Stimulated activated naive CD8-positive, alpha-beta T cell treated with anti-CD3 and anti-CD28 coated beads, Interleukin-15, Interleukin-2, amounts not matched to agents 100 ng/mL and 50 ng/mL, for 24 hours (primary cell): Measurements from ENCODE around the gene NFATC2.
"Not testable (repeated sequence)": the region's sequence is repeated elsewhere in the genome, so short reads cannot be mapped to it uniquely, and the experiment has no call there.

Source experiments
- H3K27ac Mint-ChIP-seq: one replicate; pipeline ENCODE4 v1.8.0; 2021; ENCODE audit warnings: mild to moderate bottlenecking, mixed read lengths
- H3K27me3 Mint-ChIP-seq: one replicate; pipeline ENCODE4 v1.8.0; 2021; ENCODE audit warnings: mixed read lengths
- H3K36me3 Mint-ChIP-seq: one replicate; pipeline ENCODE4 v1.8.0; 2021; ENCODE audit warnings: low read depth, mixed read lengths
- H3K4me1 Mint-ChIP-seq: one replicate; pipeline ENCODE4 v1.8.0; 2021; ENCODE audit warnings: low read depth, mixed read lengths
- H3K4me3 Mint-ChIP-seq: one replicate; pipeline ENCODE4 v1.8.0; 2021; ENCODE audit warnings: mild to moderate bottlenecking, mixed read lengths
- H3K9me3 Mint-ChIP-seq: one replicate; pipeline ENCODE4 v1.8.0; 2021; ENCODE audit warnings: mixed read lengths

Gene NFATC2

DNA sequence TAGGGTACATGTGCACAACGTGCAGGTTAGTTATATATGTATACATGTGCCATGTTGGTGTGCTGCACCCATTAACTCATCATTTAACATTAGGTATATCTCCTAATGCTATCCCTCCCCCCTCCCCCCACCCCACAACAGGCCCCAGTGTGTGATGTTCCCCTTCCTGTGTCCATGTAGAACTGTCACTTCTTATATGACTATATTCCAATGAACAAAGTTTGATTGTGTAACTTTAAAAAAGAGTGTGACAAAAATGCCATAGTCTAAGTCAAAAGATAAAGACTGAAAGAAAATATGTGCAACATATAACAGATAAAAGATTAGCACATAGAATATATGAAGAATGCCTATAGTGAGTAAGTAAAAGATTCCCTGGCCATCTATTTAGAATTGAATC, 66.4 kb downstream of the NFATC2 start:
- Mint-ChIP-seq H3K36me3 (peaks cover 70% of the 10 kb centered on the region), H3K27ac (peak overlapping the region; percentile 39), H3K4me1 (peaks cover 75% of the 10 kb centered on the region)
- not testable (repeated sequence) for H3K9me3 Mint-ChIP-seq, H3K27me3 Mint-ChIP-seq, H3K4me3 Mint-ChIP-seq

DNA sequence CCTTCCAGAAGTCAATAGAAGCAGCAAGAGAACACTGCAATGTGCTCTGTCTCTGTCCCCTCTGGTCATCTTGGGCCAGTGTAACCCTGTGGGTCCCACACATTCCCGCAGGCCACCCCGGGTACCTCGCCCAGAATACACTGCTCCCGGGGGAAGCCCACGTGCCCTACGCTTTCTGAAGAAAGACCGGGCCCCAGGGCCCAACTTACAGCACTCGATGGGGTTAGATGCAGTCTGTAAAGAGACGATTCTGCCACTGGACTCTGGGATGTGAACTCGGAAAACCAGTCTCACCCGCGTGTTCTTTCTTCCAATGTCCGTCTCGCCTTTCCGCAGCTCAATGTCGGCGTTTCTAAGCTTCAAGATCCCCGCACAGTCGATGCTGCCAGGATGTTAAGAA, 68.7 kb downstream of the NFATC2 start:
- Mint-ChIP-seq H3K27ac (no peak overlapping the region), H3K36me3 (peaks cover 80% of the 10 kb centered on the region), H3K4me1 (peaks cover 73% of the 10 kb centered on the region), H3K4me3 (no peak overlapping the region), H3K9me3 (peaks cover 4% of the 10 kb centered on the region), H3K27me3 (no peaks in the 10 kb centered on the region)

- H3K4me3 Mint-ChIP-seq = no peak overlapping the region
- H3K9me3 Mint-ChIP-seq = peaks cover 4% of the 10 kb centered on the region
- H3K27me3 Mint-ChIP-seq = no peaks in the 10 kb centered on the region
- H3K27ac Mint-ChIP-seq = no peak overlapping the region
- H3K36me3 Mint-ChIP-seq = peaks cover 80% of the 10 kb centered on the region
- peaks cover 67% of the 10 kb centered on the region for H3K4me1 Mint-ChIP-seq
These were observed 69.3 kb downstream of the NFATC2 start for GRCh38 chr20:51473256-51473655.

- H3K27ac Mint-ChIP-seq = peak overlapping the region; percentile 93
- H3K4me1 Mint-ChIP-seq = peaks cover 50% of the 10 kb centered on the region
- peaks cover 74% of the 10 kb centered on the region for H3K36me3 Mint-ChIP-seq
- H3K4me3 Mint-ChIP-seq = peak overlapping the region; percentile 45
- H3K27me3 Mint-ChIP-seq = no peaks in the 10 kb centered on the region
- no peaks in the 10 kb centered on the region for H3K9me3 Mint-ChIP-seq
These were observed 71.6 kb downstream of the NFATC2 start for GRCh38 chr20:51470907-51471411.

GRCh38 chr20:51470499-51470820, 72.1 kb downstream of the NFATC2 start:
- peaks cover 46% of the 10 kb centered on the region for H3K4me1 Mint-ChIP-seq
- H3K27ac Mint-ChIP-seq = peak overlapping the region; percentile 93
- H3K36me3 Mint-ChIP-seq = peaks cover 72% of the 10 kb centered on the region
- peak overlapping the region; percentile 45 for H3K4me3 Mint-ChIP-seq
- no peaks in the 10 kb centered on the region for H3K9me3 Mint-ChIP-seq
- no peaks in the 10 kb centered on the region for H3K27me3 Mint-ChIP-seq

DNA sequence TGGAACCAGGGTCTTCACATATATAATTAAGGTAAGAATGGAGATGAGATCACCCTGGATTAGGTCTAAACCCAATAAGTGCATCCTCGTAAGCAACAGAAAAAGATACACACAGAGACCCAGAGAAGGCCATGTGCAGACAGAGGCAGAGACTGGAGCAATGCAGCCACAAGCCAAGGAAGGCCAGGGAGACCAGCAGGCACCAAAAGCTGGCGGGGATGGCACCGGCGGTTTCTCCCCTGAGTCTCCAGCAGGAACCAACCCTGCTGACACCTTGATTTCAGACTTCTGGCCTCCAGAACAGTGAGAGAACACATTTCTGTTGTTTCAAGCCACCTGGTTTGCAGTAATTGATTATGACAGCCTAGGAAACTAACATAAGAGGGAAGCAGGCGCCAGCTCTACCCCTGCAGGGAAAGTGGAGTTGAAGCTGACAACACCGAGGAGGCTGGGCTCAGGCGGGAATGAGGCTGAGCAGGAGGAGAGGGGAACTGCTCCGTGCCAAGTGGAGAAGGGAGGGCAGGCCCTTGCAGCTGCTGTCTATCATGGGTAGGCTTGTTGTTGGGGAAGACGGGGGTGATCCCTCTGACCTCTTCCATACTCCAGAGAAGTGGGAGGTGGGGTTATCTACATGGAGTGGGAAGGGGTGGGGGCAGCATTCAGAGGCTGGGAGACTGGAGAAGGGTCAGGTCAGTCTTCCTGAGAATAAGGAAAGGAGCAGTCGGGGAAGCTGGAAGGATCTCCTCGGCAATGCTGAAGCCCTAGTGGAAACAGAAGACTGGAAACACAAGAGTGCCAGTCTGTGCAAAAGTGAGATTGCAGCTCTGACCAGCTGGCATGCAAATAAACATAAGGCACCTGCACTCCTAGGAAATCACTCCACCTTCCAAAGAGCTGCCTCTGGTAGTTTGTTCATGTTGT, 72.7 kb downstream of the NFATC2 start:
- H3K9me3 Mint-ChIP-seq = no peaks in the 10 kb centered on the region
- H3K36me3 Mint-ChIP-seq = peaks cover 72% of the 10 kb centered on the region
- peak overlapping the region; percentile 1 for H3K4me3 Mint-ChIP-seq
- H3K27me3 Mint-ChIP-seq = no peaks in the 10 kb centered on the region
- peaks cover 46% of the 10 kb centered on the region for H3K4me1 Mint-ChIP-seq
- H3K27ac Mint-ChIP-seq = peak overlapping the region; percentile 93

- peaks cover 71% of the 10 kb centered on the region for H3K36me3 Mint-ChIP-seq
- peak overlapping the region; percentile 1 for H3K4me3 Mint-ChIP-seq
- peak overlapping the region; percentile 93 for H3K27ac Mint-ChIP-seq
- H3K4me1 Mint-ChIP-seq = peaks cover 49% of the 10 kb centered on the region
- no peaks in the 10 kb centered on the region for H3K27me3 Mint-ChIP-seq
- H3K9me3 Mint-ChIP-seq = no peaks in the 10 kb centered on the region
These were observed 73.5 kb downstream of the NFATC2 start for GRCh38 chr20:51469046-51469445.

DNA sequence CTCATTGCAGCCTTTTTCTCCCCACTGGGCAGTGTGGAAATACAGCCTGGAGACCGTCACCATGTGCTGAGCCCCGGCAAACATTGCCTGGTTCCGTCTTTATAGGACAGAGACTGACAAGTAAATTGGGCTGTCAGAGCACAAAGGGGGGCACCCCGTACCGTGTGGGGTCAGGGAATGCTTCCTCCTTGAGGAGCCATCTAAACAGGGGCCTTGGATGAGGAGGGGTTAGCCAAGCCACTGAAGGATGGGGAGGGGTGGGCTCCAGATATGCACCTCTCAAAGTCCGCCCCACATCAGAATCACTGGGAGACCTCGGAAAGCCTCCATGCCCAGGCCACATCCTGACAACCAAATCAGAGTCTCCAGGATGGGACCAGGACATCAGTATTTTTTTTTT, 73.9 kb downstream of the NFATC2 start:
- Mint-ChIP-seq H3K36me3 (peaks cover 72% of the 10 kb centered on the region), H3K4me1 (peaks cover 53% of the 10 kb centered on the region), H3K27me3 (no peaks in the 10 kb centered on the region), H3K27ac (no peak overlapping the region), H3K4me3 (no peak overlapping the region), H3K9me3 (no peaks in the 10 kb centered on the region)

GRCh38 chr20:51467956-51468626, 74.4 kb downstream of the NFATC2 start:
- H3K9me3 Mint-ChIP-seq = no peaks in the 10 kb centered on the region
- peaks cover 55% of the 10 kb centered on the region for H3K4me1 Mint-ChIP-seq
- no peak overlapping the region for H3K4me3 Mint-ChIP-seq
- no peaks in the 10 kb centered on the region for H3K27me3 Mint-ChIP-seq
- H3K27ac Mint-ChIP-seq = no peak overlapping the region
- peaks cover 72% of the 10 kb centered on the region for H3K36me3 Mint-ChIP-seq

DNA sequence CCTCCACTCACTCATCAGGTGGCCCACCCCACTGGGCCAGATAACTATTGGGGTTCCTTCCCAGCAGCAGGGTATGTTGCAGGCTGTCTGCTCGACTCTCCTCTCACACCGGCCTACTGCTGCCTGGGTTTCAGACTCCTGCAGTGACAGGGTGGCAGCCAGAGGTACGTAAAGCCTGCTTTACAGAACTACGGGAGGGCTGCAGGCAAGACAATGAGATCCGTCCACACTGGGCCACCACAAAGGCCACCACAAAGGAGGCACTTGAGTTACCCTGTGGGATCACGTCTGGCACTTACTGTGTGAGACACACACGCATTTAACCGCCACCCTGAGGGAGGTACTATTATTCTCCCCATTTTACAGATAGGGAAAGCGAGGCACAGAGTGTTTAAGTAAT, 78.5 kb downstream of the NFATC2 start:
- Mint-ChIP-seq H3K4me3 (no peak overlapping the region), H3K36me3 (peaks cover 58% of the 10 kb centered on the region), H3K9me3 (no peaks in the 10 kb centered on the region), H3K27ac (peak overlapping the region; percentile 36), H3K27me3 (no peaks in the 10 kb centered on the region), H3K4me1 (peaks cover 25% of the 10 kb centered on the region)

DNA sequence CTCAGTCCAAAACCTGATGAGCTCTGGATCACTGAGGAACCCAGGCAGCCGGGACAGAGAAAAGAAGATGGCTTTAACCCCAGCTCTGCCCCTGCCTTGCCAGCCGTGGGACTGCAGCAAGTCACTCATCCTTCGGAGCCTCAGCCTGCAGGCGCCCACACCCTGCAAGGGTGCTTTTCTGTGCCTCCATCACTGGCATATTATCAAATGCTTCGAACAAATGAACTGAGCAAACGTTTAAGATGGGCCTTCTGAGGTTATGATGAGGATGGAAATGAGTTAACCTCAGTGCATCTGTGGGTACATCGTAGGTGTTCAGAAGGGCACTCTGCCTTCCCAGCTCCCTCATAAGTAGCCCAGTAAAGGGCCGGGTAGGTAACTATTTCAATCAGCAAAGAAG, 79.0 kb downstream of the NFATC2 start:
- Mint-ChIP-seq H3K27me3 (no peaks in the 10 kb centered on the region), H3K27ac (peak overlapping the region; percentile 36), H3K9me3 (no peaks in the 10 kb centered on the region), H3K36me3 (peaks cover 57% of the 10 kb centered on the region), H3K4me3 (no peak overlapping the region), H3K4me1 (peaks cover 27% of the 10 kb centered on the region)

GRCh38 chr20:51462566-51463276, 79.8 kb downstream of the NFATC2 start:
- Mint-ChIP-seq H3K4me3 (no peak overlapping the region), H3K27ac (no peak overlapping the region), H3K36me3 (peaks cover 52% of the 10 kb centered on the region), H3K27me3 (no peaks in the 10 kb centered on the region), H3K9me3 (no peaks in the 10 kb centered on the region), H3K4me1 (peaks cover 28% of the 10 kb centered on the region)

- peaks cover 36% of the 10 kb centered on the region for H3K4me1 Mint-ChIP-seq
- not testable (repeated sequence) for H3K27me3 Mint-ChIP-seq, H3K27ac Mint-ChIP-seq, H3K4me3 Mint-ChIP-seq, H3K9me3 Mint-ChIP-seq
- H3K36me3 Mint-ChIP-seq = peaks cover 53% of the 10 kb centered on the region
These were observed 80.7 kb downstream of the NFATC2 start for GRCh38 chr20:51461846-51462245.

GRCh38 chr20:51461306-51461705, 81.2 kb downstream of the NFATC2 start:
- H3K27ac Mint-ChIP-seq = no peak overlapping the region
- H3K4me1 Mint-ChIP-seq = peaks cover 41% of the 10 kb centered on the region
- no peak overlapping the region for H3K4me3 Mint-ChIP-seq
- H3K36me3 Mint-ChIP-seq = peaks cover 53% of the 10 kb centered on the region
- H3K9me3 Mint-ChIP-seq = no peaks in the 10 kb centered on the region
- H3K27me3 Mint-ChIP-seq = no peaks in the 10 kb centered on the region
